GM12873 (cell line): Measurements from ENCODE around the gene MAD2L2.

Experiments
- CTCF ChIP-seq: IDR thresholded peaks from 2 replicates; pipeline ENCODE4 v1.5.1; 2012; ENCODE audit warnings: low read depth, mild to moderate bottlenecking, moderate library complexity, low read length, control low read depth; ENCODE audit not compliant: insufficient read depth; ENCODE audit errors: missing control alignments

The MAD2L2 gene

GRCh38 chr1:11712285-11712684, 31.3 kb upstream of the MAD2L2 start:
- TF ChIP-seq CTCF: no peak

GRCh38 chr1:11711490-11711889, 30.5 kb upstream of the MAD2L2 start:
- no peak for TF ChIP-seq CTCF

- no peak for TF ChIP-seq CTCF
Measured at GRCh38 chr1:11708554-11709350, 27.8 kb upstream of the MAD2L2 start.

GRCh38 chr1:11707621-11708276, 26.8 kb upstream of the MAD2L2 start:
- no peak for TF ChIP-seq CTCF

GRCh38 chr1:11706292-11706691, 25.3 kb upstream of the MAD2L2 start:
- TF ChIP-seq CTCF: no peak

- TF ChIP-seq CTCF: no peak
Measured at GRCh38 chr1:11705596-11705995, 24.6 kb upstream of the MAD2L2 start.

- no peak for TF ChIP-seq CTCF
Measured at GRCh38 chr1:11704691-11705475, 23.9 kb upstream of the MAD2L2 start.
